Karpas-422 (cell line): ENCODE results near the gene RBM8A. TPM values are rescaled to one million over a fixed set of nuclear protein-coding genes. Genes with fewer than 3 reads are reported as not detected.

Source experiments
- DNase-seq: peaks from one replicate; pipeline ENCODE4 v3.0.0-alpha.2; 2015
- H2AFZ ChIP-seq: fragments of 200-600 bp; sonication (generic); 2 replicates; pipeline ENCODE4 v1.6.1; 2014; ENCODE audit warnings: antibody characterized with exemption, low read length, mixed read lengths
- H3K27ac ChIP-seq: fragments of 200-600 bp; sonication (generic); 2 replicates; pipeline ENCODE4 v1.5.1; 2014; ENCODE audit warnings: mild to moderate bottlenecking, low read length, moderate library complexity
- H3K27me3 ChIP-seq: fragments of 200-600 bp; sonication (generic); 2 replicates; pipeline ENCODE4 v1.6.1; 2014; ENCODE audit warnings: low read length, mixed read lengths
- H3K36me3 ChIP-seq: fragments of 200-600 bp; sonication (generic); 2 replicates; pipeline ENCODE4 v1.6.1; 2014; ENCODE audit warnings: low read length, mixed read lengths; ENCODE audit not compliant: insufficient read depth
- H3K4me1 ChIP-seq: fragments of 200-600 bp; sonication (generic); 2 replicates; pipeline ENCODE4 v1.6.1; 2014; ENCODE audit warnings: mild to moderate bottlenecking, low read length, mixed read lengths
- H3K4me2 ChIP-seq: fragments of 200-600 bp; sonication (generic); 2 replicates; pipeline ENCODE4 v1.6.1; 2014; ENCODE audit warnings: low read length, low read depth, mild to moderate bottlenecking; ENCODE audit not compliant: poor library complexity, severe bottlenecking
- H3K4me3 ChIP-seq: fragments of 200-600 bp; sonication (generic); 2 replicates; pipeline ENCODE4 v1.5.1; 2014; ENCODE audit warnings: mild to moderate bottlenecking, antibody characterized with exemption, low read length, mixed read lengths
- H3K79me2 ChIP-seq: fragments of 200-600 bp; sonication (generic); 2 replicates; pipeline ENCODE4 v1.6.1; 2014; ENCODE audit warnings: mild to moderate bottlenecking, low read length, mixed read lengths
- H3K9ac ChIP-seq: fragments of 200-600 bp; sonication (generic); 2 replicates; pipeline ENCODE4 v1.6.0; 2014; ENCODE audit warnings: low read length
- H3K9me2 ChIP-seq: fragments of 200-600 bp; sonication (generic), shearing (Covaris generic); replicated peaks from 2 replicates; pipeline ENCODE4 v1.6.0; 2014; ENCODE audit warnings: mild to moderate bottlenecking, low read length, moderate library complexity; ENCODE audit not compliant: insufficient read depth
- H3K9me3 ChIP-seq: fragments of 300-700, 200-600 bp; sonication (generic); 2 replicates; pipeline ENCODE4 v1.6.1; 2014; ENCODE audit warnings: low read length, mixed read lengths
- H4K20me1 ChIP-seq: fragments of 200-600 bp; sonication (generic); 2 replicates; pipeline ENCODE4 v1.6.1; 2014; ENCODE audit warnings: mild to moderate bottlenecking, antibody characterized with exemption, low read length, low read depth; ENCODE audit not compliant: insufficient read depth
- total RNA-seq: library from RNA; depleted of rRNA; stranded (reverse); fragments of >200 nt; shearing (Covaris generic); gene quantifications from 2 replicates; pipeline ENCODE4 v1.2.3, GENCODE V29; 2014; ENCODE audit warnings: low replicate concordance

RBM8A gene
- total RNA-seq, 1 experiment from 2014 or later, result 130 TPM

DNA sequence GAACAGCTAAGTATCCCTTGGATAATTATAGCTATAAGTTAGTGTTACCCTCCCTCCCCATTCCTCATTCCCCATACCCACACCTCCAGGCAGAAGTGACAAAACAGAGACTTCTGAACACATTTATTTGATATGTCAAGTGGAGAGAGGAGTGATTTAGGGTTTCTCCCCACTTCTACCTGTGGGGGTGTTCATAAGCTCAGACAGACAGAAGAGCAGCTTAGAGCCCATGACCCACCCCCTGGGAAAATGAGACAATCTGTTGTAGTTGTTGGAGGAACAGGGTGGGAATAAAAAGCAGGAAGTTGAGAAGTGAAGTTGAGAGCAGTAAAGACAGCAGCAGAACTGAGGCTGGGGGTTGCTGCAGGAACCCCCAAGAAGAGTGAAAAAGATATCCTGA, 32.0 kb upstream of the RBM8A start:
- Histone ChIP-seq H3K79me2 (peaks cover 53% of the 10 kb centered on the region), H3K4me2 (peak overlapping the region; percentile 94), H4K20me1 (no peaks in the 10 kb centered on the region), H3K9ac (peak overlapping the region; percentile 92), H3K36me3 (peaks cover 18% of the 10 kb centered on the region), H2AFZ (no peak overlapping the region), H3K4me1 (peaks cover 77% of the 10 kb centered on the region), H3K27me3 (no peaks in the 10 kb centered on the region), H3K27ac (peak overlapping the region; percentile 92), H3K9me3 (no peaks in the 10 kb centered on the region), H3K4me3 (peak overlapping the region; percentile 77; the same call in 1 of the 2 replicates), H3K9me2 (no peaks in the 10 kb centered on the region)
- no peak for DNase-seq

- no peak overlapping the region for H2AFZ ChIP-seq
- no peaks in the 10 kb centered on the region for H3K27me3 ChIP-seq
- peak overlapping the region; percentile 94 for H3K4me2 ChIP-seq
- H3K9ac ChIP-seq, result peak overlapping the region; percentile 92
- peaks cover 24% of the 10 kb centered on the region for H3K36me3 ChIP-seq
- peak overlapping the region; percentile 77; the same call in 1 of the 2 replicates for H3K4me3 ChIP-seq
- peak overlapping the region; percentile 92 for H3K27ac ChIP-seq
- peaks cover 78% of the 10 kb centered on the region for H3K4me1 ChIP-seq
- no peak for DNase-seq
- peaks cover 55% of the 10 kb centered on the region for H3K79me2 ChIP-seq
- no peaks in the 10 kb centered on the region for H3K9me3 ChIP-seq
- no peaks in the 10 kb centered on the region for H3K9me2 ChIP-seq
- no peaks in the 10 kb centered on the region for H4K20me1 ChIP-seq
These were observed 31.4 kb upstream of the RBM8A start for GRCh38 chr1:145958734-145959133.

- Histone ChIP-seq H3K4me3 (peak within 1 kb of the TSS; percentile 86), H2AFZ (no peak within 1 kb of the TSS), H3K9me2 (no peaks in the 10 kb centered on the region), H3K9ac (peak within 1 kb of the TSS; percentile 92), H3K79me2 (peaks cover 63% of the 10 kb centered on the region), H3K36me3 (peaks cover 29% of the 10 kb centered on the region), H3K9me3 (no peaks in the 10 kb centered on the region), H3K4me2 (peak within 1 kb of the TSS; percentile 94), H3K4me1 (peaks cover 68% of the 10 kb centered on the region), H4K20me1 (no peaks in the 10 kb centered on the region), H3K27ac (peak within 1 kb of the TSS; percentile 92), H3K27me3 (no peaks in the 10 kb centered on the region)
- peak; percentile 99 for DNase-seq
These were observed 30.4 kb upstream of the RBM8A start, which contains the start of gene LIX1L for GRCh38 chr1:145957443-145958319. Gene LIX1L, minus strand, starts transcription at chr1:145958017. Its CDS starts 90 bp downstream, at chr1:145957927.

DNA sequence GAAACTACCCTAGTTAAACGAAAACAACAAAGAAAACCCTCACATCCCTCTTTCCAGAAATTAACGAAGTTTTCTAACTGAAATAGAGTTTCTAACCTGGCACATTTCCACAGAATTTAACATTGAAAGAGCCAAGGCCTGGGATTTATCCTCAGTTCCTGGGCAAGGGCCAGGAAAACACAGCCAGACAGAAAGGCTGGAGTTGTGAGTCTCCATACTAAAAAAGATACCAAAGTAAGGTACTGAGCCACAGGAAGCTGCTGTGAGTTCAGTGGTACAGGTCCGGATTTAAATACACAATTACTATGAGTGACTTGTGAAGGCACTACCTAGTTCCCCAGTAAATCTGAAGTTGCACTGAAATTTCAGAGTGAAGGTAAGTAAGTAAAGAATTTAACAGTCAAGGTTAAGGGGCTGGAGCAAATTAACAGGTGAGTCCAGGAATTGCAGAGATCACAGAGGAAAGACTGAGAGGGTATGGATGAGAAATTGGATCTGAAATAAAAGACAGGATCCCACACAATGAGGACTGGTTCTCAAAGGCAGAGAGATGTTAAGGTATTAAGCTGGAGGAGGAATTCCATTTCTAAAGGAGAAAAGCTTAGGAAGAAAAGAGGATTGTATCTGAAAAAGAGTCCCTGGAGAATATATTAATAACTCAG, 29.6 kb upstream of the RBM8A start:
- H3K9me2 ChIP-seq, result no peaks in the 10 kb centered on the region
- H3K79me2 ChIP-seq, result peaks cover 67% of the 10 kb centered on the region
- no peak overlapping the region for H2AFZ ChIP-seq
- peaks cover 69% of the 10 kb centered on the region for H3K4me1 ChIP-seq
- peak overlapping the region; percentile 90 for H3K9ac ChIP-seq
- H3K27me3 ChIP-seq, result no peaks in the 10 kb centered on the region
- peak overlapping the region; percentile 84 for H3K27ac ChIP-seq
- peak; percentile 77 for DNase-seq
- peak overlapping the region; percentile 86 for H3K4me3 ChIP-seq
- H4K20me1 ChIP-seq, result no peaks in the 10 kb centered on the region
- peak overlapping the region; percentile 94 for H3K4me2 ChIP-seq
- H3K9me3 ChIP-seq, result no peaks in the 10 kb centered on the region
- H3K36me3 ChIP-seq, result peaks cover 34% of the 10 kb centered on the region

DNA sequence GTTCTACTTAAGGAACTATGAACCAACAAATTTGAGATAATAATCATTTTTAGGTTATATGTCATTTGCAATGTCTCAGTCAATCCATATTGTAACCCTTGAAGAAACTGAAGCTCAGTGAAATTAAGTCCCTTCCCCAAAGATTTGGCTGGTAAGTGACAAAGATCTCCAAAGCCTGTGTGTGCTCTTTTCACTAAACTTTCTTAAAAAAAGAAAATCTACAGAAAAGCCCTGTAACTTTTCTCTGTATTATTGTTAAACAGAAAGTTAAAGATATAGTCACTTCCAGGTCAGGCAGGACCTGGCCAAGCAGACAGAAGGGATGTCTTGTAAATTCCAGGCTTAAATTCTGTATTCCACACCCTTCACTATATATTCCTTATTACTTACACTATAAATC, 29.1 kb upstream of the RBM8A start:
- H3K4me3 ChIP-seq, result peak overlapping the region; percentile 86
- no peaks in the 10 kb centered on the region for H3K9me2 ChIP-seq
- H3K4me2 ChIP-seq, result peak overlapping the region; percentile 94
- H3K9ac ChIP-seq, result peak overlapping the region; percentile 90
- peak overlapping the region; percentile 84 for H3K27ac ChIP-seq
- no peak for DNase-seq
- H3K36me3 ChIP-seq, result peaks cover 38% of the 10 kb centered on the region
- H3K27me3 ChIP-seq, result no peaks in the 10 kb centered on the region
- H4K20me1 ChIP-seq, result no peaks in the 10 kb centered on the region
- no peak overlapping the region for H2AFZ ChIP-seq
- no peaks in the 10 kb centered on the region for H3K9me3 ChIP-seq
- H3K79me2 ChIP-seq, result peaks cover 67% of the 10 kb centered on the region
- H3K4me1 ChIP-seq, result peaks cover 65% of the 10 kb centered on the region

DNA sequence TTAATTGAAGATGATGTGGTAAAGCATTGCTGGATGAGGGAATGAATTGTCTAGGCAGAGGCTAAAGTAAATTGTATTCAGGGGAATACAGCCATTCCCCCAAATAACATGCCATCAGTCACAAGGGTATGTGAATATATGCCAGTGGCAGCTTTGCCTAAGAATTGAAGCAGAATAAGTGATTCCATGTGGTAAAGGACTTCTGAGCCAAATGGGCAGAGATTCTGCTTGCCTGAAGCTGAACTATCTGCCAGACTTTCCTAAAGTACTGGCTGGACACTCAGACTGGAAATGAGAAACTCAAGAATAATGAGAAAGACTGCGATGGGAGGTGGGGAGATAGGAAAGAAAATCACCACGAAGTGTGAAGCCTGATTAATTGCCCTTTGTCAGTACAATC, 28.2 kb upstream of the RBM8A start:
- Histone ChIP-seq H3K4me1 (peaks cover 56% of the 10 kb centered on the region), H3K27ac (peak overlapping the region; percentile 84), H3K4me2 (peak overlapping the region; percentile 94)

GRCh38 chr1:145953861-145954260, 26.6 kb upstream of the RBM8A start:
- peaks cover 87% of the 10 kb centered on the region for H3K79me2 ChIP-seq
- H3K4me3 ChIP-seq, result no peak overlapping the region
- H3K27ac ChIP-seq, result no peak overlapping the region
- H3K4me1 ChIP-seq, result peaks cover 46% of the 10 kb centered on the region
- H4K20me1 ChIP-seq, result no peaks in the 10 kb centered on the region
- no peak overlapping the region for H2AFZ ChIP-seq
- no peak for DNase-seq
- H3K9me3 ChIP-seq, result no peaks in the 10 kb centered on the region
- no peaks in the 10 kb centered on the region for H3K27me3 ChIP-seq
- peaks cover 40% of the 10 kb centered on the region for H3K36me3 ChIP-seq
- no peak overlapping the region for H3K4me2 ChIP-seq
- no peak overlapping the region for H3K9ac ChIP-seq
- no peaks in the 10 kb centered on the region for H3K9me2 ChIP-seq

More for the DNA sequence above, 28.2 kb upstream of the RBM8A start:
- peak overlapping the region; percentile 90 for H3K9ac ChIP-seq
- peaks cover 38% of the 10 kb centered on the region for H3K36me3 ChIP-seq
- no peaks in the 10 kb centered on the region for H4K20me1 ChIP-seq
- H2AFZ ChIP-seq, result no peak overlapping the region
- peak overlapping the region; percentile 86 for H3K4me3 ChIP-seq
- H3K27me3 ChIP-seq, result no peaks in the 10 kb centered on the region
- DNase-seq, result no peak
- H3K9me2 ChIP-seq, result no peaks in the 10 kb centered on the region
- H3K79me2 ChIP-seq, result peaks cover 71% of the 10 kb centered on the region
- H3K9me3 ChIP-seq, result no peaks in the 10 kb centered on the region

GRCh38 chr1:145952903-145953302, 25.6 kb upstream of the RBM8A start:
- H3K79me2 ChIP-seq, result peaks cover 96% of the 10 kb centered on the region
- H3K9ac ChIP-seq, result no peak overlapping the region
- no peak overlapping the region for H3K4me3 ChIP-seq
- no peak overlapping the region for H3K4me2 ChIP-seq
- no peak for DNase-seq
- no peak overlapping the region for H2AFZ ChIP-seq
- H3K9me3 ChIP-seq, result no peaks in the 10 kb centered on the region
- H3K9me2 ChIP-seq, result no peaks in the 10 kb centered on the region
- no peaks in the 10 kb centered on the region for H4K20me1 ChIP-seq
- H3K4me1 ChIP-seq, result peaks cover 47% of the 10 kb centered on the region
- no peak overlapping the region for H3K27ac ChIP-seq
- H3K27me3 ChIP-seq, result no peaks in the 10 kb centered on the region
- peaks cover 41% of the 10 kb centered on the region for H3K36me3 ChIP-seq
